ENCODE data around the gene HDGF.

DNA sequence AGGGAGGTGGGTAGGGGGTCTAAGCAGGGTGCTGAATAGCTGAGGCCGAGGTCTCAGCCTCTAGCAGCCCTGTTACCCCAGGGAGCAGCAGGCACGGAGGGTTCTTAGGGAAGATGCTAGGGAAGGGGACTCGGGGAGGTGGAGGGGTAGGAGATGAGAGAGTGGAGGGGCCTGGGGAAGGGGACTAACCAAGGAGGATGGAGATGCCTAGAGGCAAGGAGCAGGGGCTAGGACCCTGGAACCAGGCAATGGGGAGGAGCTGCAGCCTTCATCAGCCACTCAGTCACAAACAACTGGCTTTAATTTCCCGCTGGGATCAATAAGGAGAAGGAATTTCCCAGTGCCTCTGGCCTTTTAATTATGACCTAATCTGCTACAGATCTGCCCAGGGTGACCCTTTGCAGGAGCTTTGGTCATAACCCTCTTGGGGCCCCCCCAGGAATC, 43.2 kb downstream of the HDGF start:
- TF ChIP-seq, protein P1, sequence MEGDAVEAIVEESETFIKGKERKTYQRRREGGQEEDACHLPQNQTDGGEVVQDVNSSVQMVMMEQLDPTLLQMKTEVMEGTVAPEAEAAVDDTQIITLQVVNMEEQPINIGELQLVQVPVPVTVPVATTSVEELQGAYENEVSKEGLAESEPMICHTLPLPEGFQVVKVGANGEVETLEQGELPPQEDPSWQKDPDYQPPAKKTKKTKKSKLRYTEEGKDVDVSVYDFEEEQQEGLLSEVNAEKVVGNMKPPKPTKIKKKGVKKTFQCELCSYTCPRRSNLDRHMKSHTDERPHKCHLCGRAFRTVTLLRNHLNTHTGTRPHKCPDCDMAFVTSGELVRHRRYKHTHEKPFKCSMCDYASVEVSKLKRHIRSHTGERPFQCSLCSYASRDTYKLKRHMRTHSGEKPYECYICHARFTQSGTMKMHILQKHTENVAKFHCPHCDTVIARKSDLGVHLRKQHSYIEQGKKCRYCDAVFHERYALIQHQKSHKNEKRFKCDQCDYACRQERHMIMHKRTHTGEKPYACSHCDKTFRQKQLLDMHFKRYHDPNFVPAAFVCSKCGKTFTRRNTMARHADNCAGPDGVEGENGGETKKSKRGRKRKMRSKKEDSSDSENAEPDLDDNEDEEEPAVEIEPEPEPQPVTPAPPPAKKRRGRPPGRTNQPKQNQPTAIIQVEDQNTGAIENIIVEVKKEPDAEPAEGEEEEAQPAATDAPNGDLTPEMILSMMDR (IDR thresholded peaks at IDR 0.05; ENCODE audit: poor library complexity), result no peak
- TF ChIP-seq EZH2 (IDR thresholded peaks at IDR 0.05; ENCODE audit: borderline replicate concordance), result no peak

All from hepatocyte (in vitro differentiated cells).